ENCODE results near the gene ADAR. TPM values are rescaled to one million over a fixed set of nuclear protein-coding genes. Genes with fewer than 3 reads are reported as not detected.

Gene ADAR
- total and polyA plus RNA-seq, 2 experiments from 2014 or later: 96.4 to 188 TPM

GRCh38 chr1:154603317-154603716, 4.7 kb downstream of the ADAR start:
- Mint-ChIP-seq H3K36me3 (ENCODE audit: low read depth) (peaks cover 58% of the 10 kb centered on the region), H3K4me1 (peaks cover 38% of the 10 kb centered on the region), H3K27ac (no peak overlapping the region), H3K9me3 (no peaks in the 10 kb centered on the region; the same call in 2 of the 3 replicates), H3K4me3 (no peak overlapping the region), H3K27me3 (ENCODE audit: insufficient read depth, low read depth, poor library complexity) (peaks cover 9% of the 10 kb centered on the region)
- no peaks in the 10 kb centered on the region for H3K27me3 ChIP-seq (ENCODE audit: insufficient read depth)
- peaks cover 14% of the 10 kb centered on the region; the same call in 1 of the 2 replicates for H3K36me3 ChIP-seq (ENCODE audit: insufficient read depth)
- ATAC-seq (no peak), DNase-seq (ENCODE audit: low spot score) (no peak)
- peaks cover 20% of the 10 kb centered on the region for H3K4me1 ChIP-seq (ENCODE audit: insufficient read depth)
- no peak for TF ChIP-seq NANOG (IDR thresholded peaks at IDR 0.05; ENCODE audit: borderline replicate concordance)
- TF ChIP-seq, protein P1, sequence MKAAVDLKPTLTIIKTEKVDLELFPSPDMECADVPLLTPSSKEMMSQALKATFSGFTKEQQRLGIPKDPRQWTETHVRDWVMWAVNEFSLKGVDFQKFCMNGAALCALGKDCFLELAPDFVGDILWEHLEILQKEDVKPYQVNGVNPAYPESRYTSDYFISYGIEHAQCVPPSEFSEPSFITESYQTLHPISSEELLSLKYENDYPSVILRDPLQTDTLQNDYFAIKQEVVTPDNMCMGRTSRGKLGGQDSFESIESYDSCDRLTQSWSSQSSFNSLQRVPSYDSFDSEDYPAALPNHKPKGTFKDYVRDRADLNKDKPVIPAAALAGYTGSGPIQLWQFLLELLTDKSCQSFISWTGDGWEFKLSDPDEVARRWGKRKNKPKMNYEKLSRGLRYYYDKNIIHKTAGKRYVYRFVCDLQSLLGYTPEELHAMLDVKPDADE (IDR thresholded peaks at IDR 0.05): no peak
- TF ChIP-seq, protein P2, sequence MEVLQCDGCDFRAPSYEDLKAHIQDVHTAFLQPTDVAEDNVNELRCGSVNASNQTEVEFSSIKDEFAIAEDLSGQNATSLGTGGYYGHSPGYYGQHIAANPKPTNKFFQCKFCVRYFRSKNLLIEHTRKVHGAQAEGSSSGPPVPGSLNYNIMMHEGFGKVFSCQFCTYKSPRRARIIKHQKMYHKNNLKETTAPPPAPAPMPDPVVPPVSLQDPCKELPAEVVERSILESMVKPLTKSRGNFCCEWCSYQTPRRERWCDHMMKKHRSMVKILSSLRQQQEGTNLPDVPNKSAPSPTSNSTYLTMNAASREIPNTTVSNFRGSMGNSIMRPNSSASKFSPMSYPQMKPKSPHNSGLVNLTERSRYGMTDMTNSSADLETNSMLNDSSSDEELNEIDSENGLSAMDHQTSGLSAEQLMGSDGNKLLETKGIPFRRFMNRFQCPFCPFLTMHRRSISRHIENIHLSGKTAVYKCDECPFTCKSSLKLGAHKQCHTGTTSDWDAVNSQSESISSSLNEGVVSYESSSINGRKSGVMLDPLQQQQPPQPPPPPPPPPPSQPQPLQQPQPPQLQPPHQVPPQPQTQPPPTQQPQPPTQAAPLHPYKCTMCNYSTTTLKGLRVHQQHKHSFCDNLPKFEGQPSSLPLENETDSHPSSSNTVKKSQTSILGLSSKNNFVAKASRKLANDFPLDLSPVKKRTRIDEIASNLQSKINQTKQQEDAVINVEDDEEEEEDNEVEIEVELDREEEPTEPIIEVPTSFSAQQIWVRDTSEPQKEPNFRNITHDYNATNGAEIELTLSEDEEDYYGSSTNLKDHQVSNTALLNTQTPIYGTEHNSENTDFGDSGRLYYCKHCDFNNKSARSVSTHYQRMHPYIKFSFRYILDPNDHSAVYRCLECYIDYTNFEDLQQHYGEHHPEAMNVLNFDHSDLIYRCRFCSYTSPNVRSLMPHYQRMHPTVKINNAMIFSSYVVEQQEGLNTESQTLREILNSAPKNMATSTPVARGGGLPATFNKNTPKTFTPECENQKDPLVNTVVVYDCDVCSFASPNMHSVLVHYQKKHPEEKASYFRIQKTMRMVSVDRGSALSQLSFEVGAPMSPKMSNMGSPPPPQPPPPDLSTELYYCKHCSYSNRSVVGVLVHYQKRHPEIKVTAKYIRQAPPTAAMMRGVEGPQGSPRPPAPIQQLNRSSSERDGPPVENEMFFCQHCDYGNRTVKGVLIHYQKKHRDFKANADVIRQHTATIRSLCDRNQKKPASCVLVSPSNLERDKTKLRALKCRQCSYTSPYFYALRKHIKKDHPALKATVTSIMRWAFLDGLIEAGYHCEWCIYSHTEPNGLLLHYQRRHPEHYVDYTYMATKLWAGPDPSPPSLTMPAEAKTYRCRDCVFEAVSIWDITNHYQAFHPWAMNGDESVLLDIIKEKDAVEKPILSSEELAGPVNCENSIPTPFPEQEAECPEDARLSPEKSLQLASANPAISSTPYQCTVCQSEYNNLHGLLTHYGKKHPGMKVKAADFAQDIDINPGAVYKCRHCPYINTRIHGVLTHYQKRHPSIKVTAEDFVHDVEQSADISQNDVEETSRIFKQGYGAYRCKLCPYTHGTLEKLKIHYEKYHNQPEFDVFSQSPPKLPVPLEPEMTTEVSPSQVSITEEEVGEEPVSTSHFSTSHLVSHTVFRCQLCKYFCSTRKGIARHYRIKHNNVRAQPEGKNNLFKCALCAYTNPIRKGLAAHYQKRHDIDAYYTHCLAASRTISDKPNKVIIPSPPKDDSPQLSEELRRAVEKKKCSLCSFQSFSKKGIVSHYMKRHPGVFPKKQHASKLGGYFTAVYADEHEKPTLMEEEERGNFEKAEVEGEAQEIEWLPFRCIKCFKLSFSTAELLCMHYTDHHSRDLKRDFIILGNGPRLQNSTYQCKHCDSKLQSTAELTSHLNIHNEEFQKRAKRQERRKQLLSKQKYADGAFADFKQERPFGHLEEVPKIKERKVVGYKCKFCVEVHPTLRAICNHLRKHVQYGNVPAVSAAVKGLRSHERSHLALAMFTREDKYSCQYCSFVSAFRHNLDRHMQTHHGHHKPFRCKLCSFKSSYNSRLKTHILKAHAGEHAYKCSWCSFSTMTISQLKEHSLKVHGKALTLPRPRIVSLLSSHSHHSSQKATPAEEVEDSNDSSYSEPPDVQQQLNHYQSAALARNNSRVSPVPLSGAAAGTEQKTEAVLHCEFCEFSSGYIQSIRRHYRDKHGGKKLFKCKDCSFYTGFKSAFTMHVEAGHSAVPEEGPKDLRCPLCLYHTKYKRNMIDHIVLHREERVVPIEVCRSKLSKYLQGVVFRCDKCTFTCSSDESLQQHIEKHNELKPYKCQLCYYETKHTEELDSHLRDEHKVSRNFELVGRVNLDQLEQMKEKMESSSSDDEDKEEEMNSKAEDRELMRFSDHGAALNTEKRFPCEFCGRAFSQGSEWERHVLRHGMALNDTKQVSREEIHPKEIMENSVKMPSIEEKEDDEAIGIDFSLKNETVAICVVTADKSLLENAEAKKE (CRISPR knock-in tag; IDR thresholded peaks at IDR 0.05): no peak
- no peak for TF ChIP-seq CTCF (conservative IDR thresholded peaks at IDR 0.05; ENCODE audit: low read depth in 2 of 2)
- no peak for TF ChIP-seq POLR2AphosphoS5 (IDR thresholded peaks at IDR 0.05; ENCODE audit: low read depth)
- TF ChIP-seq STAT1 (IDR thresholded peaks at IDR 0.05; ENCODE audit: unreplicated experiment): no peak
- TF ChIP-seq ZNF114 (CRISPR knock-in tag; IDR thresholded peaks at IDR 0.05): no peak
- TF ChIP-seq EZH2phosphoT487 (IDR thresholded peaks at IDR 0.05; ENCODE audit: unreplicated experiment): no peak
- TF ChIP-seq EZH2 (IDR thresholded peaks at IDR 0.05; ENCODE audit: low read depth, unreplicated experiment): no peak
- no peak for TF ChIP-seq JUNB (IDR thresholded peaks at IDR 0.05; ENCODE audit: unreplicated experiment)
- TF ChIP-seq CREB1 (CRISPR knock-in tag; IDR thresholded peaks at IDR 0.05; ENCODE audit: low read depth): no peak
- no peak for TF ChIP-seq ZNF331 (CRISPR knock-in tag; IDR thresholded peaks at IDR 0.05; ENCODE audit: low read depth)
- TF ChIP-seq REST (IDR thresholded peaks at IDR 0.05; ENCODE audit: unreplicated experiment): no peak
- H3K4me3 ChIP-seq: no peak overlapping the region
- peaks cover 54% of the 10 kb centered on the region for H4K20me1 ChIP-seq (replicated peaks; ENCODE audit: insufficient read depth)
- no peaks in the 10 kb centered on the region for H3F3A ChIP-seq (replicated peaks; ENCODE audit: low read depth)
- H2AFZ ChIP-seq: no peak overlapping the region
- H3K4me2 ChIP-seq: no peak overlapping the region
- H3K9me2 ChIP-seq (ENCODE audit: insufficient read depth): no peaks in the 10 kb centered on the region
- no peak overlapping the region for H3K27ac ChIP-seq (ENCODE audit: low read depth)
- peaks cover 92% of the 10 kb centered on the region for H3K79me2 ChIP-seq (replicated peaks; ENCODE audit: insufficient read depth)

Data from GM23338 (cell line).